CD4-positive, alpha-beta T cell (primary cell): Measurements from ENCODE around the gene CLEC9A. TPM values are rescaled to one million over a fixed set of nuclear protein-coding genes. Genes with fewer than 3 reads are reported as not detected.

Source experiments
- ATAC-seq: fragments of 200-7000 bp; cut with Tn5 transposase; one replicate; pipeline ENCODE4 v1.10.0; 2022; ENCODE audit warnings: mild to moderate bottlenecking; ENCODE audit not compliant: poor library complexity
- CTCF ChIA-PET: fragments of 350-600 bp; sonication (Branson Sonifier 250); formaldehyde crosslinking; loops from one replicate; lab custom pipeline; 2021; ENCODE audit warnings: antibody characterized with exemption, inconsistent platforms; lab: Charles Lee
- POLR2A ChIA-PET: fragments of 350-600 bp; sonication (Branson Sonifier 250); formaldehyde crosslinking; loops from one replicate; lab custom pipeline; 2021; ENCODE audit warnings: antibody characterized with exemption, inconsistent platforms; lab: Charles Lee
- DNase-seq, 14 experiments: peaks; one replicate each; pipeline ENCODE4 v3.0.0-alpha.2; 2013 to 2020; ENCODE audit warnings: mixed read lengths in 2 of 14
- H3K27ac ChIP-seq, 2 donors: one replicate each; pipeline versions ENCODE4 v1.5.1 to v1.7.0; 2013; ENCODE audit warnings: low read length in 2 of 2, low read depth in 1 of 2, mild to moderate bottlenecking in 1 of 2
- H3K27me3 ChIP-seq, 2 experiments: 1 replicate in 1 of 2; 2 replicates in 1 of 2; pipeline versions ENCODE4 v1.6.1 to v1.7.0; 2013; ENCODE audit warnings: low read length in 2 of 2, control low read depth in 1 of 2, mild to moderate bottlenecking in 1 of 2, moderate library complexity in 1 of 2; ENCODE audit not compliant: insufficient read depth in 2 of 2, control insufficient read depth in 1 of 2
- H3K36me3 ChIP-seq: one replicate; pipeline ENCODE4 v1.6.1; 2013; ENCODE audit warnings: low read length, control low read depth; ENCODE audit not compliant: insufficient read depth
- H3K4me1 ChIP-seq: one replicate; pipeline ENCODE4 v1.6.1; 2013; ENCODE audit warnings: low read length, control low read depth; ENCODE audit not compliant: insufficient read depth
- H3K4me3 ChIP-seq: one replicate; pipeline ENCODE4 v1.5.1; 2013; ENCODE audit warnings: mild to moderate bottlenecking, low read length, moderate library complexity
- H3K9me3 ChIP-seq, 2 experiments: 1 replicate in 1 of 2; 2 replicates in 1 of 2; pipeline versions ENCODE4 v1.6.1 to v1.7.0; 2013; ENCODE audit warnings: low read length in 2 of 2, mild to moderate bottlenecking in 2 of 2, control low read depth in 1 of 2, moderate library complexity in 1 of 2; ENCODE audit not compliant: control insufficient read depth in 1 of 2, insufficient read depth in 1 of 2
- H3K27ac Mint-ChIP-seq: one replicate; pipeline ENCODE4 v1.8.0; 2020; ENCODE audit warnings: mixed read lengths
- H3K27me3 Mint-ChIP-seq: one replicate; pipeline ENCODE4 v1.8.0; 2021; ENCODE audit warnings: mixed read lengths
- H3K36me3 Mint-ChIP-seq: one replicate; pipeline ENCODE4 v1.8.0; 2021; ENCODE audit warnings: low read depth, mixed read lengths
- H3K4me1 Mint-ChIP-seq: one replicate; pipeline ENCODE4 v1.8.0; 2021; ENCODE audit warnings: low read depth, mixed read lengths
- H3K4me3 Mint-ChIP-seq: one replicate; pipeline ENCODE4 v1.8.0; 2020; ENCODE audit warnings: mild to moderate bottlenecking, mixed read lengths
- H3K9me3 Mint-ChIP-seq: one replicate; pipeline ENCODE4 v1.8.0; 2020; ENCODE audit warnings: mixed read lengths
- CTCF ChIP-seq: fragments of 200-600 bp; IDR thresholded peaks from one replicate; pipeline ENCODE4 v1.8.0; 2022; ENCODE audit warnings: antibody characterized with exemption, mild to moderate bottlenecking
- intact Hi-C, 2 experiments: fragments of 100-400 bp; cut with DNase I in 1 of 2; cut with micrococcal nuclease in 1 of 2; formaldehyde crosslinking; loops; one replicate each; pipeline versions ENCODE4 v1.15.1 to v1.9.0; 2023 to 2025; cut with DNase I, micrococcal nuclease
- total RNA-seq, 174 experiments: library from RNA in 2 of 174; stranded (reverse) in 2 of 174; gene quantifications; one replicate each; pipeline ENCODE4 v1.2.3 and lab custom pipeline; 2021 to 2026

The CLEC9A gene
- total RNA-seq, 2 experiments from 2014 or later, result 0.55 to 0.98 TPM

- no peak overlapping the region for H3K4me3 Mint-ChIP-seq
- H3K27me3 Mint-ChIP-seq, result peaks cover 4% of the 10 kb centered on the region
- Histone ChIP-seq H3K4me3 (no peak overlapping the region), H3K27me3 (no peaks in the 10 kb centered on the region), H3K4me1 (no peaks in the 10 kb centered on the region), H3K36me3 (no peaks in the 10 kb centered on the region), H3K27ac (no peak overlapping the region), H3K9me3 (peaks cover 0 to 7% of the 10 kb centered on the region in 2 experiments)
- intact Hi-C loops, result no loop called here
- H3K36me3 Mint-ChIP-seq, result no peaks in the 10 kb centered on the region
- CTCF ChIA-PET, result no interaction called here
- peaks cover 5% of the 10 kb centered on the region for H3K9me3 Mint-ChIP-seq
- DNase-seq (no peak), ATAC-seq (no peak)
- no peaks in the 10 kb centered on the region for H3K4me1 Mint-ChIP-seq
- TF ChIP-seq CTCF, result no peak
- H3K27ac Mint-ChIP-seq, result no peak overlapping the region
- POLR2A ChIA-PET, result no interaction called here
These were observed 79.9 kb downstream of the CLEC9A start for GRCh38 chr12:10110256-10110844.

- H3K27me3 ChIP-seq, result no peaks in the 10 kb centered on the region
- intact Hi-C loops, result no loop called here
- no peak overlapping the region for H3K4me3 Mint-ChIP-seq
- ChIA-PET POLR2A (no interaction called here), CTCF (no interaction called here)
- H3K27ac ChIP-seq, result no peak overlapping the region
- no peak for TF ChIP-seq CTCF
- H3K4me1 ChIP-seq, result no peaks in the 10 kb centered on the region
- no peaks in the 10 kb centered on the region for H3K4me1 Mint-ChIP-seq
- H3K9me3 ChIP-seq, result peaks cover 0 to 7% of the 10 kb centered on the region in 2 experiments
- H3K4me3 ChIP-seq, result no peak overlapping the region
- peaks cover 4% of the 10 kb centered on the region for H3K27me3 Mint-ChIP-seq
- H3K36me3 ChIP-seq, result no peaks in the 10 kb centered on the region
- DNase-seq (no peak), ATAC-seq (no peak)
- H3K27ac Mint-ChIP-seq, result no peak overlapping the region
- H3K36me3 Mint-ChIP-seq, result no peaks in the 10 kb centered on the region
- H3K9me3 Mint-ChIP-seq, result peaks cover 3% of the 10 kb centered on the region
These were observed 81.0 kb downstream of the CLEC9A start for GRCh38 chr12:10111451-10111850.

- Mint-ChIP-seq H3K27ac (no peak overlapping the region), H3K4me1 (no peaks in the 10 kb centered on the region), H3K4me3 (no peak overlapping the region), H3K9me3 (peaks cover 3% of the 10 kb centered on the region), H3K36me3 (no peaks in the 10 kb centered on the region), H3K27me3 (peaks cover 4% of the 10 kb centered on the region)
- no peaks in the 10 kb centered on the region for H3K27me3 ChIP-seq
- H3K27ac ChIP-seq, result no peak overlapping the region
- ATAC-seq (no peak), DNase-seq (no peak)
- peaks cover 0 to 7% of the 10 kb centered on the region in 2 experiments for H3K9me3 ChIP-seq
- ChIA-PET POLR2A (no interaction called here), CTCF (no interaction called here)
- no peak overlapping the region for H3K4me3 ChIP-seq
- intact Hi-C loops, result no loop called here
- no peak for TF ChIP-seq CTCF
- H3K4me1 ChIP-seq, result no peaks in the 10 kb centered on the region
- no peaks in the 10 kb centered on the region for H3K36me3 ChIP-seq
These were observed 82.6 kb downstream of the CLEC9A start for GRCh38 chr12:10113075-10113474.
